Measurements from ENCODE around the gene RBM4B.

DNA sequence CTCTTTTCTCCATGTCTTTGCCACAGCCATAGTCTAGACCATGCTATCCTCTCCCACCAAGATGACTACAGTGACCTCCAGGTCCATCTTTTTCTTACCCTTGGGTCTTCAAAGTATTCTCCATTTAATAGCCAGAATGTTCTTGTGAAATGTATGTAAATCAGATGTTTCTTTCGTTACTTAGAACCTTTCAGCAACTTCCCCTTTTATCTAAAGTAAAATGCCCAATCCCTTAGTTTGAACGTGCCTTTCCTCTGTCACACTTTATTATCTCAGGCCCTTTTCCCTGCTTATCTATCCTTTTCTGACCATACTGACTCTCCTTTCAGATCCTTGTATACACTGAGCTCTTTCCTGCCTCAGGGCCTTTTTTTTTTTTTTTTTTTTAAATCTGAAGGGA is 17.9 kb downstream of the RBM4B start:
- no peak for TF ChIP-seq TAF1 (IDR thresholded peaks at IDR 0.05; ENCODE audit: borderline replicate concordance, low read depth, low read length)
- no peak for TF ChIP-seq POLR2A (IDR thresholded peaks at IDR 0.05; ENCODE audit: low read depth, low read length)
